GM18519 (cell line): ENCODE data around the gene C5AR2.
"Not testable (repeated sequence)": the region's sequence is repeated elsewhere in the genome, so short reads cannot be mapped to it uniquely, and the experiment has no call there.

Experiments used
- ATAC-seq: cut with Tn5 transposase; IDR thresholded peaks from one replicate; pipeline ENCODE4 v1.9.1; 2021; ENCODE audit warnings: mild to moderate bottlenecking, moderate library complexity; ENCODE audit not compliant: unreplicated experiment, low FRiP score

Gene C5AR2

DNA sequence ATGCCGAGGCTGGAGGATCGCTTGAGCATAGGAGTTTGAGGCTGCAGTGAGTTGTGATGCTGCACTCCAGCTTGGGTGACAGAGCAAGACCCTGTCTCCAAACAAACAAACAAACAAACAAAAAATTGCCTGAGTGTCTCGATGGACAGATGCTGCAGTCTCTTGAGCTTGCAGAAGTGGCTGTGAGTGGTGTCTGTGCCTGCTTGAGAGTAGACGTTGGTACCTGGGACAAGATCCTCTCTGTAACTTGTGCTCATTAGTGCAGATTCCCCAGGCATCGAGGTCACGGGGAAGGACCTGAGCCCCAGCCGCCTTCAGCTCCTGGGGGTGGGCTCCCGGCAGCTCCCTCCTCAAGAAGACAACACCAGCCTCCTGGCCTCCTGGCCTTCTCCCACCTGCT is 8.6 kb upstream of the C5AR2 start:
- no peak for ATAC-seq

DNA sequence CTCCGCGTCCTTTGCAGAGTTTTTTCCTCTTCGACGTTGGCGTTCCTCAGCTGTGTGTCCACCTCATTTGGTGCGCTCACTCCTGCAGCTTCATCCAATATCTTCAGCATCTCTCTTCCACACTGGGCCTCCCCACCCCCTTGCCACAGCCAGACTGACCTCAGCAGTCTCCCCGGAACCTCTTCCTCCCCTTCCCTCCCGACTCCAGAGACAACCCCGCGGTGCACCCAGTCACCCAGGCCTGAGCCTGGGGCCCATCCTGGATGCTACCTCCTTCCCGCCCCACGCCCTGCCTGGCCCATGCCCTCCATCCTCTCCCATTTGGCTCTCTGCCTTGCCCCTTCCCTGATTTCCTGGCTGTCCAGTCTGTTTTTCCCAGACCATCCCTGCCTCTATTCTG is 8.1 kb upstream of the C5AR2 start:
- ATAC-seq, result no peak

DNA sequence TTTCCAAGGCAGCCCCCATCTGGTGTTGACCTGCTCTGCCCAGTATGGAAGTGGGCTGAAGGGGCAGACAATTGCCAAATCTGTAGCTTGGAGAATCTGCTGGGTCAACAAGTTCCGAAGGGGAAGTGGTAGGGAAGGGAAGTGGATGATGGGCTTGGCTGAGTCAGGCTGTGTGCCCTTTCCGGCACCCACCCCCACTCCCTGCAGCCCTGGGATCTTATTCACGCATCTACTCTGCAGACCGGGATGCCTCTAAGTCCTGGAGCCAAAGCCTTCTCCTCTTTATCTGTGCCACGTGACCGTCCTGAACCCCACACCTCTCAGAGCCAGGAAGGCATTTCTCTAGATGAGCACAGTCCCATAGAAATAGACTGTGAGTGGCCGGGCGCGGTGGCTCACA is 7.5 kb upstream of the C5AR2 start:
- no peak for ATAC-seq

DNA sequence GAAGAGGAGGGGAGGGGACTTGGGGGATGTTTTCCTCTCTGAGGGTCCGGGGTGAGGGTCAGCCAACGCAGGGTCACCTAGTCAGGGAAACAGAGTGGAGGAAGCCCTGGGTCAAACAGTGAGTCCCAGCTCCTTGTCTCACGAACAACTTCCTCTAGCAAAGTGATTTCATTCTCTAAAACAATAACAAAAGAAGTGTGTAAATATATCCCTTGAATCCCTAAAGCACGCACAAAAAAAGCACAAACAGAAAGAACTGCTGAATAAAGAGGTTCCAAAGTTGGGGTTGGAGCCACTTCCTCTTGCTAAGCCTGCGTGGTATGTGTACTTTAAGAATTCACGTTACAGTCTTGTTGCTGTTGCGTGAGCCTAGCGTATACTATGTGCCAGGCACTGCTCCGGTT is 1.5 kb upstream of the C5AR2 start:
- no peak for ATAC-seq

DNA sequence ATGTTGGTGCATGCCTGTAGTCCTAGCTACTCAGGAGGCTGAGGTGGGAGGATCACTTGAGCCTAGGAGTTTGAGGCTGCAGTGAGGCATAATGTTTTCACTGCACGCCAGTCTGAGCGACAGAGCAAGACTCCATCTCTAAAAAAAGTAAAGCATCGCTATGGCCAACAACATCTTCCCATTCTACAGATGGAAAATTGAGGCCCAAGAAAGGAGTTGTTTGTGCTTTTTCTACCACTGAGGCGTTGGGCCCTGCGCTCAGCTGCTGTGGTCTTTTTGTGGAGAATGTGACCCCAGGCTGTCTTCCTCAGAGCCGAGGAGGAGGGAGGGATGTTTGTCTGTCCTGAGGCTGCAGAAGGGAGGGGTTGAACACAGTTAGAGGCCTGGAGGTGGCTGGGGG is 485 bp upstream of the C5AR2 start:
- ATAC-seq, result no peak

DNA sequence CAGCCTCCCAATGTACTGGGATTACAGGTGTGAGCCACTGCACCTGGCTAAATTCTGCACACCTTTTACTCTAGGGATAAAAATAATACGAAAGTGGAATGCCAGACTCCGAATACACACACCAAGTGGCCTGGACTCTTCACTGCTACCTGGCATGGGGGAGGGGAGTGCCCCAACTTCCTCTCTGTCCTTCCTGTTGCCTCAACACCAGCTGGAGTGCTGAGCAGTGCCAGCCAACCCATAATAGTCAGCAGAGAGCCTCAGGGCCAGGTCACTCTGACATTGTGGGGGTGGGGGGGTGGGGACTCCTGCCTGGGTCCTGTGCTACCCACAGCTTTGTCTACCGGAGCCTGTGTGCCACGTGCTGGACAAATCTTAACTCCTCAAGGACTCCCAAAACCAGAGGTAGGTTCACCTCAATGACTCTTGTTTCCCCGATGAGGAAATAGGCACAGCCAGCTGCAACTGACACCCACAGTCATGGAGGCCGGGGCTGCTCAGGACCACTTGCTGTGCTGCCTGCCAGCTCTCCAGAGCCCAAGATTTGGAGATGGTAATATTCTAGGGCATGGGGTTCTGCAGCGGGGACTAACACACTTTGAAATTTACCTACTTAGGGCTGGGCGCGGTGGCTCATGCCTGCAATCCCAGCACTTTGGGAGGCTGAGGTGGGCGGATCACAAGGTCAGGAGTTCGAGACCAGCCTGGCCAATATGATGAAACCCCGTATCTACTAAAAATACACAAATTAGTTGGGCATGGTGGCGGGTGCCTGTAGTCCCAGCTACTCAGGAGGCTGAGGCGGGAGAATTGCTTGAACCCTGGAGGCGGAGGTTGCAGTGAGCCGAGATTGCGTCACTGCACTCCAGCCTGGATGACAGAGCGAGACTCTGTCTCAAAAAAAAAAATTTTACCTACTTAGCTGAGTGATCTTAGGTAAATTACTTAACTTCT is 5.1 kb downstream of the C5AR2 start:
- not testable (repeated sequence) for ATAC-seq

DNA sequence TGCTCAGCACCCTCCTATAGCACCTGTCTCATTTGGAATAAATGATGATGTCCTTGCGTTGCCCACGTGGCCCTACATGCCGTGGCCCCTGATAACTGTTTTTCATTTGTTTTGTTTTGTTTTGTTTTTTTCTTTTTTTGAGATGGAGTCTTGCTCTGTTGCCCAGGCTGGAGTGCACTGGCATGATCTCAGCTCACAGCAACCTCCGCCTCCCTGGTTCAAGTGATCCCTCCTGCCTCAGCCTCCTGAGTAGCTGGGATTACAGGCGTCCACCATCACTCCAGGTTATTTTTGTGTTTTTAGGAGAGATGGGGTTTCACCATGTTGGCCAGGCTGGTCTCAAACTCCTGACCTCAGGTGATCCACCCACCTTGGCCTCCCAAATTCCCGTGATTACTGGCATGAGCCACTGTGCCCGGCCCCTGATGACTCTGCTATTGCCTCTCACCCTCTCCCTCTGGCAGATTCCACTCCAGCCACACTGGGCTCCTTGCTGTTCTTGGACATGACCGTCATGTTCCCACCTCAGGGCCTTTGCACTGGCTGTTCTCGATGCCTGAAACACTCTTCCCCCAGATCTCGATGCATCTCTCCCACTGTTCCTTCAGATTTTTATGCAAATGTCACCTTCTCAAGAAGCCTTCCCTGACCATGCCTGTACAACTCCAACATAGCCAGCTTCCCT is 7.4 kb downstream of the C5AR2 start:
- no peak for ATAC-seq

DNA sequence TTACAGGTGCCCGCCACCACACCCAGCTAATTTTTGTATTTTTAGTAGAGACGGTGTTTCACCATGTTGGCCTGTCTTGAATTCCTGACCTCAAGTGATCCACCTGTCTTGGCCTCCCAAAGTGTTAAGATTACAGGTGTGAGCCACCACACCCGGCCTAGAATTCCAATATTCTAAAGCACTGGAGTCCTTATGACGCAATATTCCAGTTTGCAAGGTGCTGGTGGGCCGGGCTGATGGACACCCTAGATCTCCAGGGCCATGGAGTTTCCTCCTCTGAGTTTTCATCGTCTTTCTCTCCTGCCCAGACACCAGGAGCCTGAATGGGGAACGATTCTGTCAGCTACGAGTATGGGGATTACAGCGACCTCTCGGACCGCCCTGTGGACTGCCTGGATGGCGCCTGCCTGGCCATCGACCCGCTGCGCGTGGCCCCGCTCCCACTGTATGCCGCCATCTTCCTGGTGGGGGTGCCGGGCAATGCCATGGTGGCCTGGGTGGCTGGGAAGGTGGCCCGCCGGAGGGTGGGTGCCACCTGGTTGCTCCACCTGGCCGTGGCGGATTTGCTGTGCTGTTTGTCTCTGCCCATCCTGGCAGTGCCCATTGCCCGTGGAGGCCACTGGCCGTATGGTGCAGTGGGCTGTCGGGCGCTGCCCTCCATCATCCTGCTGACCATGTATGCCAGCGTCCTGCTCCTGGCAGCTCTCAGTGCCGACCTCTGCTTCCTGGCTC is 8.7 kb downstream of the C5AR2 start:
- ATAC-seq, result no peak

DNA sequence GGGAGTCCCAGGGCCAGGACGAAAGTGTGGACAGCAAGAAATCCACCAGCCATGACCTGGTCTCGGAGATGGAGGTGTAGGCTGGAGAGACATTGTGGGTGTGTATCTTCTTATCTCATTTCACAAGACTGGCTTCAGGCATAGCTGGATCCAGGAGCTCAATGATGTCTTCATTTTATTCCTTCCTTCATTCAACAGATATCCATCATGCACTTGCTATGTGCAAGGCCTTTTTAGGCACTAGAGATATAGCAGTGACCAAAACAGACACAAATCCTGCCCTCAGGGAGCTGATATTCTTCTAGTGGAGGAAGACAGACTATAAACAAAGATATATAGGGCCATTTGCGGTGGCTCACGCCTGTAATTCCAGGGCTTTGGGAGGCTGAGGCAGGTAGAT is 9.8 kb downstream of the C5AR2 start:
- no peak for ATAC-seq

DNA sequence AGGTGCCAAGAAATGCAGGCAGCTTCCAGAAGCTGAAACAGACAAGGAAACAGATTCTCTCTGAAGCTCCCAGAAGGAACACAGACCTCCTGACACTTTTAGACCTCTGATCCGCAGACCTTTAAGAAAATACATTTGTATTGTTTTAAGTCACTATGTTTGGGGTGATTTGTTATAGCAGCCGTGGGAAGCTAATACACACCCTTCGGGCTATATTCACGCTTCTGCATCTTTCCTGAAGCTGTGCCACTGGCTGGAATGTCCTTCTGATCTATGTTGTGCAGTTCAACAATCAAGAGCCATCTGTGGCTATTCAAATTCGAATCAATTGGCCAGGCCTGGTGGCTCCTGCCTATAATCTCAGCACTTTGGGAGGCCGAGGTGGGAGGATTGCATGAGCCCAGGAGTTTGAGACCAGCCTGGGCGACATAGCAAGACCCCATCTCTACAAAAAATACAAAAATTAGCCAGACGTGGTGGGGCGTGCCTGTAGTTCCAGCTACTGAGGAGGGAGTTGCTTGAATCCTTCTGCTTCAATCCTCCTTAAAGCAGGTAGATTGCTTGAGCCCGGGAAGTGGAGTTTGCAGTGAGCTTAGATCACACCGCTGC is 11.3 kb downstream of the C5AR2 start:
- no peak for ATAC-seq

DNA sequence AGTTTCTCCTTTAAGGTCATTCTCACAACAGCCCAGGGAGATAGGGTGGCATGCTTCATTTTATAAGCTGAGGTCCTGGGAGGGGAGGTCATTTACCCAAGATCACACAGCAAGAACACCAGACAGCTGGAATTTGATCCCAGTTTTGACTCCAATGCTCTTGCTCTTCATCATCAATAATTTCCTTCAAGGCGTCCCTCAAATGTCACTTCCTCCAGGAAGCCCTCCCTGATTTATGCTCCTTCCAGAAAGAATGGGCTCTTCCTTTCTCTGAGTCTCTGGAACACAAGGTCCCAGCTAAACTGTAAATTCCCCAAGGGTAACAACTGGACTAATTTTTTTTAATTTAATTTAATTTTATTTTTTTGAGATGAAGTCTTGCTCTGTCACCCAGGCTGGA is 12.4 kb downstream of the C5AR2 start:
- no peak for ATAC-seq

DNA sequence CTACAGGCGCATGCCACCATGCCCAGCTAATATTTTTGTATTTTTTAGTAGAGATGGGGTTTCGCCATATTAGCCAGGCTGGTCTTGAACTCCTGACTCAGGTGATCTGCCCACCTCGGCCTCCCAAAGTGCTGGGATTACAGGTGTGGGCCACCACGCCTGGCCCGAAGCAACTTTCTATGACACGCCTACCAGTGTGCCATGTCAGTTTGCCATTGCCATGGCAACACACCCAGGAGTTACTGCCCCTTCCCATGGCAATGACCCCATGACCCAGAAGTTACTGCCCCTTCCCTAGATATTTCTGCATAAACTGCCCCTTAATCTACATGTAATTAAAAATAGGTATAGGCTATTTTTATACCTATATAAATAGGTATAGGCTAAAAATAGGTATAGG is 14.0 kb downstream of the C5AR2 start:
- not testable (repeated sequence) for ATAC-seq

DNA sequence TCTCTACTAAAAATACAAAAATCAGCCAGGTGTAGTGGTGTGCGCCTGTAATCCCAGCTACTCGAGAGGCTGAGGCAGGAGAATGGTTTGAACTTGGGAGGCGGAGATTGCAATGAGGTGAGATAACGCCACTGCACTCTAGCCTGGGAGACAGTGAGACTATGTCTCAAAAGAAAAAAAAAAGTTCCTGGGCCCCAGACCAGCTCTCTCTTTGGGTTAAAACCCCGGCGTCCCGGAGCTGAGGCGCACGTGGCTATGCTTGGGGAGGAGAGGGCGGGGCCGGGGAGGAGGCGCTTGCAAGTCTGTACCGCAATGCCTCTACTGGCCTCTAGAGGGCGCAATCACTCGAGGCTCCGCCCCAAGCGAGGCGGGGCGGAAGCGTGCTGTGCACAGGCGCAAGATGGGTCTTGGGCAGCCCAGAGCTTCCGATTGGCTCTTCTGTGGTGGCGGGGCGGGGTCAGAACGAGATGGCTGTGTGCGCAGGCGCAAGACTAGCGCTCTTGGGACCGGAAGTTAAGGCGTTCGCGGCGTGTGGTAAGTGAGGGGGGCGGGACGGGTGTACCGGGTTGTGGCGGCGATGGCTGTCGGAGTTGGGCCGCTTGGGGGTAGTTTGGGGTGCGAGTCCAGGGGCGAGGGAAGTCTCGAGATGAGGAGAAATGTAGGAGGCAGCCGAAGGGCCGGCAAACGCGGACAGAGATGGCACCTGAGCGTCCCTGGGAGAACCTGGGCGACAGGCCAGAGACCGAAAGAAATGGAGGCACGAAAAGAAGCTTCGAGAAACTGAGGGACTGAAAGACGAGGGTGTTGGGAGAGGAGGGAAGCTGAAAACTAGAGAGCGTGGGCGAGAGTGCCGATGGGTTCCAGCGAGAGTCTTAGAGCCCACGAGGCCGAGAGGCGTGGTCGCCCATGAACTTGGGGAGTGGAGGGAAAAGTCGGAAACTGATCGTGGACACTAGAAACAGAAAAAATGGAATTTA is 17.1 kb downstream of the C5AR2 start, which contains the start of gene DHX34:
DHX34 (plus strand) TSS at position 497 of the 977 bp plus-strand sequence. CDS start 3,716 bp downstream, outside the sequence.
- ATAC-seq, result peak; percentile 92

DNA sequence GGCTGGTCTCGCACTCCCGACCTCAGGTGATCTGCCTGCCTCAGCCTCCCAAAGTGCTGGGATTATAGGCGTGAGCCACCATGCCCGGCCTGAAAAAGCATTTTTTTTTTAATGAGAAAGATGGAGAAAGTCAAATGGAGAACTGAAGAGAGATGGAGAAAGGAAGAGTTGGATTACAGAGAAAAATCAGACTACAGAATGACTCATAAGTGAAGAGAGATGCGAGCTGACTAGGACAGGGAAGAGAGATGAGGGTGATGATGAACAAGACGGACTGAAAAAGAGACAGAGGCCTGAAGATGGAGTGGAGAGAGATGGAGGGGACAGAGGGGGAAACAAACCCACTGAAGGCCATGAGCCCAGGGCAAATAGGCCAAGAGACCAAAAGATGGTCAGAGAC is 18.7 kb downstream of the C5AR2 start:
- ATAC-seq, result no peak

DNA sequence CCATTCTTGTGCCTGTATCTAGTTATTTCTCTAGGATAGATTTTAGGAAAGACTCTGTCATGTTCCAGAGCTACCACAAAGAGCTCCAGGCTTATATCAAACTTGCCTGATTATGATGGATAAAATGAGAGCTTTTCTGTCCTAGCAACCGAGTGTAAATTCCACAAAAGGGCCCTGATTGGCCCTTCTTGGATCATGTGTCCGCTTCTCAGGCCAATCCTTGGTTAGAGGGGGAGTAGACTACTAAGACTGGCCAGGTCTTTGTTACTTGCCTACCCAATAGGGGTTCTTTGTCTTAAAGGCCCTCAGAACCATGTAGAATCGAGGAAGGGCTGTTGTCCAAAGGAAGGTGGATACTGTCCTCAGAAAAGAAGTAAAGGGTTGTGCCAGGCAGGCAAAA is 19.6 kb downstream of the C5AR2 start:
- ATAC-seq, result no peak

DNA sequence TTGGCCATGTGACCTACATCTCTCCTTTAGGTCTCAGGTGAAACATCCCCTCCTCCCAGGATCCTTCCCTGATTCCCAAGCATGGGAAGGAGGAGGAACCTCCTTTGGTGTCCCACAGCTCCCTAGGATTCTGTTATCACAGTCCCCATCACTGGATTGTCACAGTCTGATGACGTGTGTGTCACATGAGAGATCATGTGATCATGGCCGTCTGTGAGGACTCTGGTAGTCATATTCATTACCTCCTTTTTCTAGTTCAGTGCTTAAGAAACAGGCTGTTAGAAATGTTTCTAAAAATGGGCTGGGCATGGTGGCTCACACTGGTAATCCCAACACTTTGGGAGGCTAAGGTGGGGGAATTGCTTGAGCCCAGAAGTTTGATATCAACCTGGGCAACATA is 20.1 kb downstream of the C5AR2 start:
- ATAC-seq, result no peak

DNA sequence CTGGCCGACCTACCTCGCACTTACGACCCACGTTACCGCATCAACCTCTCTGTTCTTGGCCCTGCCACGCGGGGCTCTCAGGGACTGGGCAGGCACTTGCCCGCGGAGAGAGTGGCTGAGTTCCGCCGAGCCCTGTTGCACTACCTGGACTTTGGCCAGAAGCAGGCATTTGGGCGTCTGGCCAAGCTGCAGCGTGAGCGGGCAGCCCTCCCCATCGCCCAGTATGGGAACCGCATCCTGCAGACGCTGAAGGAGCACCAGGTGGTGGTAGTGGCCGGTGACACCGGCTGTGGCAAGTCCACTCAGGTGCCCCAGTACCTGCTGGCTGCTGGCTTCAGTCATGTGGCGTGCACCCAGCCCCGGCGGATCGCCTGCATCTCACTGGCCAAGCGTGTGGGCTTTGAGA is 21.3 kb downstream of the C5AR2 start:
- ATAC-seq, result no peak

DNA sequence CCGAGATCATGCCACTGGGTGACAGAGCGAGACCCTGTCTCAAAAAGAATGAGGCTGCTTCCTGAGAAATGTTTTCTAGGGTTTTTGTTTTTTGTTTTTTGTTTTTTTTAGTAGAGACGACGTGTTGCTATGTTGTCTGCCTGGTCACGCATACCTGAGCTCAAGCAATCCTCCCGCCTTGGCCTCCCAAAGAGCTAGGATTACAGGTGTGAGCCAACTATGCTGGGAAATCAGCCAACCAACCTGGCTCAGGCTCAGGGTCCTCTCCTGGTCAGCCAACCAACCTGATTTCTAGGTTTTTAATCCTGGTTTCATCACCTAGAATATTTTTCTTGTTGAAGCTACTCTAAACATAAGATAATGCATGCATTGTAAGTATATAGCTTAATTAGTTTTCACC is 24.9 kb downstream of the C5AR2 start:
- ATAC-seq, result no peak
